ENCODE results near the gene ZNF524. TPM values are rescaled to one million over a fixed set of nuclear protein-coding genes. Genes with fewer than 3 reads are reported as not detected.

ZNF524 gene
- total and polyA plus RNA-seq, 12 donors: 7.9 to 39.4 (median 14.1) TPM

DNA sequence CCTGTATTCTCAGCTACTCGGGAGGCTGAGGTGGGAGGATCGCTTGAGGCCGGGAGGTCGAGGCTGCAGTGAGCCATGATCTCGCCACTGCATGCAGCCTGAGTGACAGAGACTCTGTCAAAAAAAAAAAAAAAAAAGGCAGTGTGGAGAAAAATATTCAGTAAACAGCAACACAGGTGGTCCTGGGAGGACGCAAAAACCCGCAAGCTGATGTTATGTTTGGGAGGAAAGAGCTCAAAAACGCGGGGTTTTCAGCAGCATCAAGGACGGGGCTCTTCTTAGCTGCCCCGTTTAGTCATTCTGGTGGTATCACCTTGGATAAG, 24.9 kb downstream of the ZNF524 start:
- DNase-seq: no peak
- Histone ChIP-seq H3K4me1 (peaks cover 5 to 38% (median 15%) of the 10 kb centered on the region in 9 donors), H3K27me3 (no peaks in the 10 kb centered on the region), H3K4me3 (peak overlapping the region; percentile 32 to 63 (median 58)), H3K36me3 (peaks cover 0 to 19% (median 7%) of the 10 kb centered on the region in 9 donors), H3K9me3 (no peaks in the 10 kb centered on the region), H3K27ac (peak overlapping the region in 7 of 10 donors; percentile 85 to 97 (median 94))
- TF ChIP-seq, protein P1, sequence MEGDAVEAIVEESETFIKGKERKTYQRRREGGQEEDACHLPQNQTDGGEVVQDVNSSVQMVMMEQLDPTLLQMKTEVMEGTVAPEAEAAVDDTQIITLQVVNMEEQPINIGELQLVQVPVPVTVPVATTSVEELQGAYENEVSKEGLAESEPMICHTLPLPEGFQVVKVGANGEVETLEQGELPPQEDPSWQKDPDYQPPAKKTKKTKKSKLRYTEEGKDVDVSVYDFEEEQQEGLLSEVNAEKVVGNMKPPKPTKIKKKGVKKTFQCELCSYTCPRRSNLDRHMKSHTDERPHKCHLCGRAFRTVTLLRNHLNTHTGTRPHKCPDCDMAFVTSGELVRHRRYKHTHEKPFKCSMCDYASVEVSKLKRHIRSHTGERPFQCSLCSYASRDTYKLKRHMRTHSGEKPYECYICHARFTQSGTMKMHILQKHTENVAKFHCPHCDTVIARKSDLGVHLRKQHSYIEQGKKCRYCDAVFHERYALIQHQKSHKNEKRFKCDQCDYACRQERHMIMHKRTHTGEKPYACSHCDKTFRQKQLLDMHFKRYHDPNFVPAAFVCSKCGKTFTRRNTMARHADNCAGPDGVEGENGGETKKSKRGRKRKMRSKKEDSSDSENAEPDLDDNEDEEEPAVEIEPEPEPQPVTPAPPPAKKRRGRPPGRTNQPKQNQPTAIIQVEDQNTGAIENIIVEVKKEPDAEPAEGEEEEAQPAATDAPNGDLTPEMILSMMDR (IDR thresholded peaks at IDR 0.05): no peak
- intact Hi-C loops (cut with DNase I): loop anchor here in 4 of 10 donors (2.0 to 5.0 kb wide), 4 partner anchors 18 to 113 kb away; no protein-coding TSS in a partner anchor
- ATAC-seq: no peak
- 55 to 56% methylated on average over 11 of the region's 11 CpGs for whole genome bisulfite sequencing, 2 donors

DNA sequence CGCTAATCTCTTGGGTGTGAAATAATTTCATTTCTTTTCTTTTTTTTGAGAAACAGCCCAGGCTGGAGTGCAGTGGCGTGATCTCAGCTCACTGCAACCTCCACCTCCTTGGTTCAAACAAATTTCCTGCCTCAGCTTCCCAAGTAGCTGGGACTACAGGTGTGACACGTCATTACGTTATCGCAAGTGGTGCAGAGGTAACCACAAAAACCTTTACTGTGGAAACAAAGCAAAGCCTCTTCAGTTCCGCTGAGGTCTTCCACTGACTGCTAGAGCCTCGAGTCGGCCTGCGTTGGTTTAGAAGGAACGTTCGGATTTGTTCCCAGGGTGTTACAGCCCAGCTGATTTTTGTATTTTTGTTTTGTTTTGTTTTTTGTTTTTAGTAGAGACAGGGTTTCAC, 26.3 kb downstream of the ZNF524 start:
- no peaks in the 10 kb centered on the region for H3K9me3 ChIP-seq
- no peak for ATAC-seq
- H3K4me1 ChIP-seq: peaks cover 5 to 24% (median 15%) of the 10 kb centered on the region in 9 donors
- H3K27ac ChIP-seq: no peak overlapping the region
- peaks cover 0 to 15% (median 7%) of the 10 kb centered on the region in 9 donors for H3K36me3 ChIP-seq
- 89 to 94% methylated on average over 11 of the region's 11 CpGs for whole genome bisulfite sequencing, 2 donors
- H3K27me3 ChIP-seq: no peaks in the 10 kb centered on the region
- no peak for DNase-seq
- TF ChIP-seq, protein P1 (IDR thresholded peaks at IDR 0.05): no peak
- intact Hi-C loops (cut with DNase I): loop anchor here in 3 of 10 donors (5.0 kb wide), 2 partner anchors 109 to 114 kb away; no protein-coding TSS in a partner anchor
- H3K4me3 ChIP-seq: no peak overlapping the region

DNA sequence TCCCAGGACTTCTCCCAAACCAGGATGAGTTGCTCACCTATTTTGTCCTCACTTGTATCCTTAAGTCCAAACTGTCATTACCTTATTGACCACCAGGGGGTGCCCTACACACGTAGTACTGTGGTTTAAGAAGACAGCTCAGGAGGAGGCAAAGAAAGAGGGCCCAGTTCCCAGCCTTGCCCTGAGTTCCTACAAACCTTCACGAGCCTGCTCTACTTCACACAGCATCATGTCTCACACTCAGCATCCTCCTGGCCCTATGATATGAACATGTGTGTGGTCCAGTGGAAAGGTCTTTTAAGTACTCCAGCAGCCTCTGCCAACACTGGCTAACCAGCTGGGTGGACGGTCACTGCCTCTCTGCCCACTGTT, 32.4 kb downstream of the ZNF524 start:
- H3K9me3 ChIP-seq: no peaks in the 10 kb centered on the region
- H3K4me1 ChIP-seq: peaks cover 7 to 37% (median 26%) of the 10 kb centered on the region in 9 donors
- intact Hi-C loops (cut with DNase I): loop anchor here in 4 of 10 donors (2.0 to 10.0 kb wide), 5 partner anchors 115 to 488 kb away; partner anchors contain the start of gene TNNT1 (in 1 of the 4)
- H3K36me3 ChIP-seq: no peaks in the 10 kb centered on the region
- 24 to 28% methylated on average over 3 of the region's 3 CpGs for WGBS, 2 donors
- peak; percentile 27 to 73 (median 49) for ATAC-seq
- H3K27ac ChIP-seq: peak overlapping the region in 1 of 10 donors; percentile 31
- no peak overlapping the region for H3K4me3 ChIP-seq
- TF ChIP-seq, protein P1 (IDR thresholded peaks at IDR 0.05): peak; percentile 82 to 94 (median 86)
- DNase-seq: peak in 1 of 2 donors; percentile 92
- H3K27me3 ChIP-seq: no peaks in the 10 kb centered on the region

DNA sequence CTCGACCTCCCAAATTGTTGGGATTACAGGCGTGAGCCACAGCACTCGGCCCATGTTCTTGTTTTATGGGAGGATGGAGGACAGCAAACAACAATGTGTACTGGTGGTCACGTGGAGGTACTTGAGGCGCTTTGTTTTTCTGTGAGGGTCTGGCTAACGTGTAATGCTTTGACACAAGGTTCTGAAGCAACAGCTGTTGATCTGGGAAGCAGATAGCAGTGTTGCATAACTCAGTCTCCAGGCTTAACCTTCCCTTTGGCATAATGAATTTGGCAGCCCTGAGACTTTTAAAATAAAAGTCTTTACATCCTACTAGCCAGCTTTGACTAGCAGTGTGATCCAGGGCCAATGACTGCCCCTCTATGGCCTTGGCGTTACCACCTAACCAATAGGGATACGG, 33.8 kb downstream of the ZNF524 start:
- intact Hi-C loops (cut with DNase I): loop anchor here in 4 of 10 donors (2.0 to 10.0 kb wide), 5 partner anchors 117 to 489 kb away; partner anchors contain the start of gene TNNT1 (in 1 of the 4)
- no peak for DNase-seq
- 74 to 78% methylated on average over 8 of the region's 8 CpGs for WGBS, 2 donors

More for the DNA sequence above, 33.8 kb downstream of the ZNF524 start:
- Histone ChIP-seq H3K4me3 (peak overlapping the region in 1 of 10 donors; percentile 96), H3K27ac (peak overlapping the region in 2 of 10 donors; percentile 97 to 99), H3K36me3 (peaks cover 0 to 8% (median 0%) of the 10 kb centered on the region in 9 donors), H3K4me1 (peaks cover 7 to 49% (median 33%) of the 10 kb centered on the region in 9 donors), H3K9me3 (no peaks in the 10 kb centered on the region), H3K27me3 (no peaks in the 10 kb centered on the region)
- ATAC-seq: no peak
- TF ChIP-seq, protein P1 (IDR thresholded peaks at IDR 0.05): no peak

Measured in heart right ventricle (tissue), 16 donors.